HEK293T (cell line): ENCODE results near the gene CAB39L.

Experiments
- BHLHE40 ChIP-seq: fragments of 450-650 bp; IDR thresholded peaks from 2 replicates; pipeline ENCODE4 v1.6.1; 2016; ENCODE audit warnings: mild to moderate bottlenecking, moderate library complexity, borderline replicate concordance
- ELF4 ChIP-seq: fragments of 450-650 bp; IDR thresholded peaks from 2 replicates; pipeline ENCODE4 v1.6.1; 2017; ENCODE audit warnings: antibody characterized with exemption
- LEF1 ChIP-seq: fragments of 450-650 bp; IDR thresholded peaks from 2 replicates; pipeline ENCODE4 v1.6.1; 2017; ENCODE audit warnings: mild to moderate bottlenecking, borderline replicate concordance
- ZNF384 ChIP-seq: fragments of 450-650 bp; IDR thresholded peaks from 2 replicates; pipeline ENCODE4 v1.6.1; 2016
- TF ChIP-seq, protein P1 (sequence below): fragments of 450-650 bp; IDR thresholded peaks from 2 replicates; pipeline ENCODE4 v1.6.1; 2016

DNA sequence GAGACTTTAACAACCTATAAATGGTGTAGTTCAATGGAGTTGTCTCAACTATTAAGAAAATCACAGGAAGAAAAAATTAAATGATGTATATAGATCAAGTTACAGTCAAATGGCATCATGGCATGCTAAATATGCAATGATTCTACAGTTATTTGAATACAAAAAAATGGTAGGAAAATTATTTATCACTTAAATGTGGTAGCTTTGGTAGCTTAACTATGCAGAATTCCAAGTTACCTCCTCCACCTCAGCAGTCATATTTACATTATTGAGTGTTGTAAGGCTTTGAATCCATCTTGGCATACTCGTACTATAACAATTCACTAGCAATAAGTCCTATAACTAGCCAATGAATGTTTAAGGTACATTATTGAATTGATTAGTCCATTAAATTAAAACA is 36.8 kb downstream of the CAB39L start:
- TF ChIP-seq, protein P1, sequence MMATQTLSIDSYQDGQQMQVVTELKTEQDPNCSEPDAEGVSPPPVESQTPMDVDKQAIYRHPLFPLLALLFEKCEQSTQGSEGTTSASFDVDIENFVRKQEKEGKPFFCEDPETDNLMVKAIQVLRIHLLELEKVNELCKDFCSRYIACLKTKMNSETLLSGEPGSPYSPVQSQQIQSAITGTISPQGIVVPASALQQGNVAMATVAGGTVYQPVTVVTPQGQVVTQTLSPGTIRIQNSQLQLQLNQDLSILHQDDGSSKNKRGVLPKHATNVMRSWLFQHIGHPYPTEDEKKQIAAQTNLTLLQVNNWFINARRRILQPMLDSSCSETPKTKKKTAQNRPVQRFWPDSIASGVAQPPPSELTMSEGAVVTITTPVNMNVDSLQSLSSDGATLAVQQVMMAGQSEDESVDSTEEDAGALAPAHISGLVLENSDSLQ, result no peak
- TF ChIP-seq LEF1 (no peak), BHLHE40 (no peak), ELF4 (no peak), ZNF384 (no peak)
